ENCODE results near the gene HDAC5. TPM values are rescaled to one million over a fixed set of nuclear protein-coding genes. Genes with fewer than 3 reads are reported as not detected.
"Not testable (repeated sequence)": the region's sequence is repeated elsewhere in the genome, so short reads cannot be mapped to it uniquely, and the experiment has no call there.

HDAC5 gene
- total and polyA plus RNA-seq, 2 of the 8 experiments (the other 6 are each of a cell fraction or from before 2014, with no cell fraction given) = 48.5 to 54.4 TPM

DNA sequence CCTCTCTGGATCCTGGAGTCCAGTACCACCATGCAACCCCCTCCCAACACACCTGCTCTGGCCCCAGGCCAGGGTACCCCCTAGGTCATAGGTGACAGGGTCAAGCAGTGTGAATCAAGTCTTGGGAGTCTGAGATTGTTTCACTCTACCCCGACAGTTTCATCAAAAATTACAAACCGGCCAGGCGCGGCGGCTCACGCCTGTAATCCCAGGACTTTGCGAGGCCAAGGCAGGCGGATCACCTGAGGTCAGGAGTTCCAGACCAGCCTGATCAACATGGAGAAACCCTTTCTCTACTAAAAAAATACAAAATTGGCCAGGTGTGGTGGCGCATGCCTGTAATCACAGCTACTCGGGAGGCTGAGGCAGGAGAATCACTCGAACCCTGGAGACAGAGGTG lies 3.2 kb downstream of the HDAC5 start:
- not testable (repeated sequence) for DNase-seq (ENCODE audit: low read depth in 1 of 2, low spot score in 2 of 2); H4K5ac ChIP-seq (ENCODE audit: insufficient read length, low read depth, low read length); H3K27ac ChIP-seq (ENCODE audit: low read depth, low read length); H3K9me3 ChIP-seq (ENCODE audit: insufficient read depth in 2 of 2, low read depth in 1 of 2, low read length in 1 of 2); H2BK120ac ChIP-seq (replicated peaks; ENCODE audit: low read depth, low read length); H2BK20ac ChIP-seq (ENCODE audit: low read length); FAIRE-seq; H3K56ac ChIP-seq (replicated peaks; ENCODE audit: insufficient read length, low read depth, low read length); H3K14ac ChIP-seq (ENCODE audit: insufficient read length); H2BK5ac ChIP-seq (ENCODE audit: low read depth, low read length); H2AK5ac ChIP-seq (ENCODE audit: low read depth, low read length); H3K27me3 ChIP-seq (replicated peaks in 1 of 4; ENCODE audit: control insufficient read depth in 3 of 4, extremely low read depth in 1 of 4, insufficient read depth in 3 of 4, low read length in 3 of 4); H2AFZ ChIP-seq (ENCODE audit: low read length); H4K91ac ChIP-seq (replicated peaks; ENCODE audit: insufficient read length, low read length); H3K36me3 ChIP-seq (ENCODE audit: control insufficient read depth in 2 of 4, insufficient read depth in 4 of 4, low read length in 3 of 4); H2BK15ac ChIP-seq (ENCODE audit: low read length); H3K9ac ChIP-seq (replicated peaks in 1 of 4; ENCODE audit: extremely low read depth in 1 of 4, low read depth in 3 of 4, low read length in 3 of 4); H3K23me2 ChIP-seq (ENCODE audit: low read depth, low read length); H3K18ac ChIP-seq (ENCODE audit: extremely low read depth, low read length); H3K4ac ChIP-seq (replicated peaks; ENCODE audit: insufficient read length, low read depth, low read length); H3K23ac ChIP-seq (ENCODE audit: insufficient read length)
- peak overlapping the region in 1 of 4 experiments; percentile 8; a peak in 1 of 8 replicates for H3K4me3 ChIP-seq (ENCODE audit: extremely low read depth in 1 of 4, insufficient read depth in 2 of 4, low read depth in 3 of 4, low read length in 4 of 4)
- peak overlapping the region; percentile 53; the same call in 1 of the 2 replicates for H4K8ac ChIP-seq (ENCODE audit: extremely low read depth, insufficient read depth, low read length)
- POLR2A ChIA-PET (ENCODE audit: partially characterized antibody) = interaction anchor here (2.5 kb wide), 1 partner anchor 33 kb away, joined by 6 read pairs; no protein-coding TSS in a partner anchor
- peaks cover 29% of the 10 kb centered on the region for H3K79me1 ChIP-seq (ENCODE audit: low read depth, low read length)
- H3K4me1 ChIP-seq (replicated peaks in 1 of 4; ENCODE audit: control insufficient read depth in 3 of 4, insufficient read depth in 4 of 4, low read length in 3 of 4) = peaks cover 17 to 31% (median 23%) of the 10 kb centered on the region in 4 experiments
- 0 out of 2 replicates have a peak overlapping the region, but pooled peaks have one; percentile 9 for H2BK12ac ChIP-seq (ENCODE audit: low read depth, low read length)
- CTCF ChIA-PET (ENCODE audit: partially characterized antibody) = interaction anchor here (3.7 to 20.6 kb wide), 3 partner anchors 19 to 49 kb away, joined by 18 to 638 read pairs (median 19); partner anchors contain the start of gene ASB16
- 94% methylated on average over 11 of the region's 11 CpGs; no CpG with 5 or more reads in 1 of the 2 experiments for WGBS, 2 experiments (ENCODE audit: extremely low coverage in 1 of 2, insufficient coverage in 1 of 2, insufficient read length in 1 of 2, insufficient replicate concordance in 2 of 2, low coverage in 1 of 2, low lambda C conversion rate in 2 of 2, missing lambda C conversion rate in 1 of 2)
- H3K79me2 ChIP-seq (ENCODE audit: control insufficient read depth in 1 of 2, insufficient read depth in 2 of 2, low read length in 2 of 2) = peaks cover 0 to 64% of the 10 kb centered on the region in 2 experiments; a peak in 2 of 4 replicates
- peaks cover 3 to 11% of the 10 kb centered on the region in 2 experiments for H4K20me1 ChIP-seq (replicated peaks in 1 of 2; ENCODE audit: control insufficient read depth in 1 of 2, insufficient read depth in 2 of 2, low read length in 2 of 2)
- H3K4me2 ChIP-seq (ENCODE audit: insufficient read depth in 1 of 2, low read depth in 2 of 2, low read length in 2 of 2) = peak overlapping the region in 1 of 2 experiments; percentile 81; a peak in 1 of 4 replicates

Data from H1 (cell line).